Measurements from ENCODE around the gene MCC.

DNA sequence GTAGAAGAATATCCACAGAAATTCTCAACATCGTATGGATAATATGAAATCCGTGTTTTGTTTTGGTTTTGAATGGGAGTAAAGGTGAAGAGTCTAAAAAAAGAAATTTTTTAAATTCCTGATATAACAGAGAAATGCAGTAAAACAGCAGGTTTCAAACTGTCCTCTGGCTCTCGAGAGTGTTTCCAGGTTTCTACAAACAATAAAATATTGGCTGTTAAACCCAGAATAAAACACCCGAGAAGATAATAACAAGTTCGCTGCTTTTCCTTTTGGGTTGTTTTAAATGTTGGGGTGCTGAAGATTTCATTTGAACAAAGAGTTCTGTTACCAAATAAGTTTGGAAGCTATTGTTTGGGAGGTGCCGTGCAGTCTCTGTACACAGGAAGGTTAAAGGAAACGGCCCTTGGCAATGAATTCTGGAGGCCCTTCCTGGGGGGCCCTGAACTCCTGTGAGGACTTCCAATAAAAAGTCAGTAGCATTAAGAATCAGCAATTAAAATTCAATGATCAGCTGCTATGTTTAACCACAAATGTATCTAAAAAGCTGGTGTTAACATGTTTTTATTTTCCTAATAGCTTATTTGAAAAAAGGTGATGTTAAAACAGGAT is 269.2 kb downstream of the MCC start:
- no peak for TF ChIP-seq SP1 (CRISPR knock-in tag; conservative IDR thresholded peaks at IDR 0.05)
- TF ChIP-seq, protein P1, sequence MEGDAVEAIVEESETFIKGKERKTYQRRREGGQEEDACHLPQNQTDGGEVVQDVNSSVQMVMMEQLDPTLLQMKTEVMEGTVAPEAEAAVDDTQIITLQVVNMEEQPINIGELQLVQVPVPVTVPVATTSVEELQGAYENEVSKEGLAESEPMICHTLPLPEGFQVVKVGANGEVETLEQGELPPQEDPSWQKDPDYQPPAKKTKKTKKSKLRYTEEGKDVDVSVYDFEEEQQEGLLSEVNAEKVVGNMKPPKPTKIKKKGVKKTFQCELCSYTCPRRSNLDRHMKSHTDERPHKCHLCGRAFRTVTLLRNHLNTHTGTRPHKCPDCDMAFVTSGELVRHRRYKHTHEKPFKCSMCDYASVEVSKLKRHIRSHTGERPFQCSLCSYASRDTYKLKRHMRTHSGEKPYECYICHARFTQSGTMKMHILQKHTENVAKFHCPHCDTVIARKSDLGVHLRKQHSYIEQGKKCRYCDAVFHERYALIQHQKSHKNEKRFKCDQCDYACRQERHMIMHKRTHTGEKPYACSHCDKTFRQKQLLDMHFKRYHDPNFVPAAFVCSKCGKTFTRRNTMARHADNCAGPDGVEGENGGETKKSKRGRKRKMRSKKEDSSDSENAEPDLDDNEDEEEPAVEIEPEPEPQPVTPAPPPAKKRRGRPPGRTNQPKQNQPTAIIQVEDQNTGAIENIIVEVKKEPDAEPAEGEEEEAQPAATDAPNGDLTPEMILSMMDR (IDR thresholded peaks at IDR 0.05) = no peak
